Common myeloid progenitor, CD34-positive (primary cell): Measurements from ENCODE around the gene ARID4B.

ENCODE experiments used
- CTCF ChIA-PET: fragments of 350-600 bp; sonication (Branson Sonifier 250); formaldehyde crosslinking; loops from one replicate; lab custom pipeline; 2021; ENCODE audit warnings: antibody characterized with exemption; lab: Charles Lee
- POLR2A ChIA-PET: fragments of 350-600 bp; sonication (Branson Sonifier 250); formaldehyde crosslinking; loops from one replicate; lab custom pipeline; 2021; ENCODE audit warnings: antibody characterized with exemption; lab: Charles Lee
- DNase-seq, 3 donors: peaks; one replicate each; pipeline versions ENCODE4 v3.0.0 to v3.0.0-alpha.2; 2013
- H3K27ac ChIP-seq, 2 experiments: 1 replicate in 1 of 2; 2 replicates in 1 of 2; pipeline ENCODE4 v1.7.0; 2013; ENCODE audit warnings: inconsistent platforms in 2 of 2, low read length in 2 of 2, mild to moderate bottlenecking in 2 of 2, low read depth in 1 of 2, moderate library complexity in 1 of 2; ENCODE audit not compliant: severe bottlenecking in 2 of 2, insufficient read depth in 1 of 2, poor library complexity in 1 of 2
- H3K27me3 ChIP-seq, 5 experiments: replicated peaks in 2 of 5; 1 replicate in 3 of 5; 2 replicates in 2 of 5; pipeline versions ENCODE4 v1.6.1 to v1.7.0; 2013; ENCODE audit warnings: low read length in 4 of 5, mild to moderate bottlenecking in 2 of 5, moderate library complexity in 2 of 5, inconsistent platforms in 1 of 5; ENCODE audit not compliant: insufficient read depth in 5 of 5, control insufficient read depth in 4 of 5
- H3K36me3 ChIP-seq, 4 experiments: 1 replicate in 2 of 4; 2 replicates in 2 of 4; pipeline versions ENCODE4 v1.6.1 to v1.7.0; 2013; ENCODE audit warnings: low read length in 3 of 4, control low read depth in 1 of 4, mild to moderate bottlenecking in 1 of 4; ENCODE audit not compliant: control insufficient read depth in 4 of 4, insufficient read depth in 4 of 4
- H3K4me1 ChIP-seq, 4 experiments: 1 replicate in 3 of 4; 2 replicates in 1 of 4; pipeline versions ENCODE4 v1.6.1 to v1.7.1; 2013; ENCODE audit warnings: low read length in 3 of 4, mild to moderate bottlenecking in 3 of 4, control low read depth in 1 of 4, inconsistent platforms in 1 of 4, moderate library complexity in 1 of 4; ENCODE audit not compliant: control insufficient read depth in 4 of 4, insufficient read depth in 4 of 4; ENCODE audit errors: control extremely low read depth in 1 of 4
- H3K4me3 ChIP-seq, 7 experiments: 1 replicate in 4 of 7; 2 replicates in 3 of 7; pipeline versions ENCODE4 v1.5.1 to v1.7.0; 2013; ENCODE audit warnings: mild to moderate bottlenecking in 7 of 7, low read length in 6 of 7, moderate library complexity in 6 of 7, inconsistent platforms in 2 of 7, low read depth in 2 of 7, control low read depth in 1 of 7; ENCODE audit not compliant: insufficient read depth in 4 of 7, control insufficient read depth in 1 of 7; ENCODE audit errors: extremely low read depth in 1 of 7
- H3K9me3 ChIP-seq, 5 experiments: 1 replicate in 4 of 5; 2 replicates in 1 of 5; pipeline versions ENCODE4 v1.6.1 to v1.7.1; 2013; ENCODE audit warnings: low read length in 4 of 5, mild to moderate bottlenecking in 2 of 5, inconsistent platforms in 1 of 5, low read depth in 1 of 5, moderate library complexity in 1 of 5; ENCODE audit not compliant: control insufficient read depth in 4 of 5, insufficient read depth in 2 of 5; ENCODE audit errors: control extremely low read depth in 1 of 5
- WGBS: methylation state at CpG from one replicate; pipeline ENCODE4 v1.1.5; 2013; ENCODE audit not compliant: insufficient coverage; 5-methylcytosine and 5-hydroxymethylcytosine counted together

Gene ARID4B

GRCh38 chr1:235342471-235342870, 14.5 kb upstream of the ARID4B start:
- Histone ChIP-seq H3K9me3 (no peaks in the 10 kb centered on the region), H3K36me3 (peaks cover 9 to 36% (median 16%) of the 10 kb centered on the region in 4 experiments), H3K4me3 (no peak overlapping the region), H3K27me3 (no peaks in the 10 kb centered on the region), H3K27ac (no peak overlapping the region), H3K4me1 (peaks cover 0 to 2% (median 0%) of the 10 kb centered on the region in 4 experiments)
- ChIA-PET CTCF (interaction anchor here (0.6 to 1.4 kb wide), 3 partner anchors 12 to 73 kb away, joined by 3 to 4 read pairs (median 3); no protein-coding TSS in a partner anchor), POLR2A (no interaction called here)
- 100% methylated on average over 2 of the region's 3 CpGs for WGBS
- no peak for DNase-seq

- no peak overlapping the region for H3K27ac ChIP-seq
- POLR2A ChIA-PET: no interaction called here
- no peaks in the 10 kb centered on the region for H3K27me3 ChIP-seq
- CTCF ChIA-PET: interaction anchor here (1.0 to 1.4 kb wide), 2 partner anchors 12 to 46 kb away, joined by 3 to 4 read pairs; no protein-coding TSS in a partner anchor
- WGBS: 96% methylated on average over 5 of the region's 6 CpGs
- no peak overlapping the region for H3K4me3 ChIP-seq
- no peak for DNase-seq
- peaks cover 0 to 6% (median 0%) of the 10 kb centered on the region in 4 experiments for H3K4me1 ChIP-seq
- H3K9me3 ChIP-seq: no peaks in the 10 kb centered on the region
- H3K36me3 ChIP-seq: peaks cover 9 to 36% (median 17%) of the 10 kb centered on the region in 4 experiments
Measured at GRCh38 chr1:235342039-235342438, 14.1 kb upstream of the ARID4B start.

- Histone ChIP-seq H3K9me3 (no peaks in the 10 kb centered on the region), H3K27ac (no peak overlapping the region), H3K4me1 (peaks cover 3 to 12% (median 5%) of the 10 kb centered on the region in 4 experiments), H3K36me3 (peaks cover 13 to 36% (median 18%) of the 10 kb centered on the region in 4 experiments), H3K4me3 (no peak overlapping the region), H3K27me3 (no peaks in the 10 kb centered on the region)
- CTCF ChIA-PET: interaction anchor here (0.9 to 2.7 kb wide), 3 partner anchors 11 to 237 kb away, joined by 3 to 7 read pairs (median 4); no protein-coding TSS in a partner anchor
- POLR2A ChIA-PET: no interaction called here
- DNase-seq: no peak
- WGBS: 100% methylated on average over 1 of the region's 1 CpG
Measured at GRCh38 chr1:235341334-235341733, 13.4 kb upstream of the ARID4B start.

GRCh38 chr1:235339746-235340145, 11.8 kb upstream of the ARID4B start:
- 100% methylated on average over 3 of the region's 8 CpGs for WGBS
- CTCF ChIA-PET: interaction anchor here (0.5 to 2.7 kb wide), 4 partner anchors 8 to 139 kb away, joined by 3 to 7 read pairs (median 4); no protein-coding TSS in a partner anchor
- peaks cover 3 to 14% (median 5%) of the 10 kb centered on the region in 4 experiments for H3K4me1 ChIP-seq
- no peak overlapping the region for H3K4me3 ChIP-seq
- H3K9me3 ChIP-seq: no peaks in the 10 kb centered on the region
- peaks cover 13 to 42% (median 20%) of the 10 kb centered on the region in 4 experiments for H3K36me3 ChIP-seq
- POLR2A ChIA-PET: no interaction called here
- no peak overlapping the region for H3K27ac ChIP-seq
- no peaks in the 10 kb centered on the region for H3K27me3 ChIP-seq
- no peak for DNase-seq

GRCh38 chr1:235336903-235337302, 8.9 kb upstream of the ARID4B start:
- H3K27ac ChIP-seq: peak overlapping the region; percentile 27 to 59
- ChIA-PET CTCF (interaction anchor here (1.1 to 1.3 kb wide), 2 partner anchors 22 to 76 kb away, joined by 3 to 5 read pairs; no protein-coding TSS in a partner anchor), POLR2A (interaction anchor here (1.0 kb wide), 1 partner anchor 9 kb away, joined by 3 read pairs; the partner anchor contains the start of genes ARID4B and GGPS1)
- H3K4me1 ChIP-seq: peaks cover 5 to 21% (median 6%) of the 10 kb centered on the region in 4 experiments
- peak overlapping the region in 5 of 7 experiments; percentile 16 to 69 (median 57) for H3K4me3 ChIP-seq
- peaks cover 10 to 22% (median 12%) of the 10 kb centered on the region in 4 experiments for H3K36me3 ChIP-seq
- no peaks in the 10 kb centered on the region for H3K27me3 ChIP-seq
- no peaks in the 10 kb centered on the region for H3K9me3 ChIP-seq
- DNase-seq: peak; percentile 59 to 85 (median 78)
- WGBS: 45% methylated on average over 4 of the region's 4 CpGs

GRCh38 chr1:235331401-235331800, 3.4 kb upstream of the ARID4B start:
- H3K36me3 ChIP-seq: peaks cover 0 to 9% (median 4%) of the 10 kb centered on the region in 4 experiments
- H3K4me1 ChIP-seq: peaks cover 14 to 39% (median 25%) of the 10 kb centered on the region in 4 experiments
- peak overlapping the region in 3 of 7 experiments; percentile 7 to 26 (median 25) for H3K4me3 ChIP-seq
- ChIA-PET POLR2A (no interaction called here), CTCF (interaction anchor here (0.9 to 1.4 kb wide), 6 partner anchors 9 to 89 kb away, joined by 3 to 5 read pairs (median 4); no protein-coding TSS in a partner anchor)
- H3K27ac ChIP-seq: peak overlapping the region in 1 of 2 experiments; percentile 95
- no peak for DNase-seq
- no peaks in the 10 kb centered on the region for H3K9me3 ChIP-seq
- no peaks in the 10 kb centered on the region for H3K27me3 ChIP-seq
- WGBS: no CpG with 5 or more reads among the region's 3 CpGs

GRCh38 chr1:235330918-235331285, 2.9 kb upstream of the ARID4B start:
- peaks cover 0 to 8% (median 3%) of the 10 kb centered on the region in 4 experiments for H3K36me3 ChIP-seq
- H3K4me1 ChIP-seq: peaks cover 13 to 42% (median 30%) of the 10 kb centered on the region in 4 experiments
- no peaks in the 10 kb centered on the region for H3K9me3 ChIP-seq
- 100% methylated on average over 1 of the region's 5 CpGs for WGBS
- no peak for DNase-seq
- H3K4me3 ChIP-seq: peak overlapping the region in 2 of 7 experiments; percentile 25 to 26
- ChIA-PET CTCF (interaction anchor here (0.8 to 1.6 kb wide), 9 partner anchors 9 to 106 kb away, joined by 3 to 5 read pairs (median 3); no protein-coding TSS in a partner anchor), POLR2A (no interaction called here)
- no peaks in the 10 kb centered on the region for H3K27me3 ChIP-seq
- H3K27ac ChIP-seq: peak overlapping the region in 1 of 2 experiments; percentile 95
